Retinal pigment epithelial cell (primary cell): ENCODE results near the gene VASP.

ENCODE experiments used
- DNase-seq: peaks from one replicate; pipeline ENCODE4 v3.0.0-alpha.2; 2010; ENCODE audit warnings: low read depth
- H3K4me3 ChIP-seq: 2 replicates; pipeline ENCODE4 v1.5.1; 2011; ENCODE audit warnings: mild to moderate bottlenecking, low read length, control low read depth, moderate library complexity
- CTCF ChIP-seq: conservative IDR thresholded peaks from 2 replicates; pipeline ENCODE4 v1.5.1; 2011; ENCODE audit warnings: low read depth, low read length, control low read depth, inconsistent platforms

The VASP gene

GRCh38 chr19:45469945-45470761 lies 37.1 kb upstream of the VASP start:
- TF ChIP-seq CTCF = no peak
- DNase-seq = no peak
- peak overlapping the region; percentile 98 for H3K4me3 ChIP-seq

- no peak overlapping the region for H3K4me3 ChIP-seq
- no peak for DNase-seq
- no peak for TF ChIP-seq CTCF
Measured at GRCh38 chr19:45470762-45471081, 36.6 kb upstream of the VASP start.

GRCh38 chr19:45471111-45471930 lies 36.0 kb upstream of the VASP start:
- TF ChIP-seq CTCF = no peak
- no peak overlapping the region for H3K4me3 ChIP-seq
- DNase-seq = no peak

- no peak for DNase-seq
- TF ChIP-seq CTCF = no peak
- H3K4me3 ChIP-seq = peak overlapping the region; percentile 37
Measured at GRCh38 chr19:45471931-45472562, 35.2 kb upstream of the VASP start.

GRCh38 chr19:45472563-45473366 lies 34.5 kb upstream of the VASP start:
- no peak for TF ChIP-seq CTCF
- no peak for DNase-seq
- peak overlapping the region; percentile 37 for H3K4me3 ChIP-seq

- no peak overlapping the region for H3K4me3 ChIP-seq
- no peak for TF ChIP-seq CTCF
- DNase-seq = no peak
Measured at GRCh38 chr19:45473367-45473681, 34.0 kb upstream of the VASP start.
